Activated T-helper 2 cell treated with anti-CD3 and anti-CD28 coated beads, Interferon-gamma antibody, Interleukin-2, Interleukin-4, amounts not matched to agents 10 μg/mL and 5 μg/mL and 100 μg/mL, durations not matched to agents 14 hours and 24 hours and 36 hours (primary cell): ENCODE results near the gene NUMBL. TPM values are rescaled to one million over a fixed set of nuclear protein-coding genes. Genes with fewer than 3 reads are reported as not detected.

ENCODE experiments used
- total RNA-seq: library from RNA; stranded (reverse); gene quantifications from 2 replicates; pipeline ENCODE4 v1.2.3, GENCODE V29; 2022

NUMBL gene
- total RNA-seq, 1 donor from 2014 or later, result 18.0 TPM

Other genes starting within 250 kb of the NUMBL start
- 12.5 and 13.1 TPM in 2 replicates for gene SERTAD3, start 246.3 kb downstream of the NUMBL start, total RNA-seq
- 10.4 and 11.3 TPM in 2 replicates for gene BLVRB, start 224.9 kb downstream of the NUMBL start, total RNA-seq
- 0.30 and 0.57 TPM in 2 replicates for gene SPTBN4, start 223.7 kb downstream of the NUMBL start, total RNA-seq
- gene SHKBP1, start 113.8 kb downstream of the NUMBL start, total RNA-seq, result 125 and 136 TPM in 2 replicates
- gene LTBP4, start 89.3 kb downstream of the NUMBL start, total RNA-seq, result 101 and 104 TPM in 2 replicates
- gene COQ8B, start 26.2 kb upstream of the NUMBL start, total RNA-seq, result 33.5 and 36.7 TPM in 2 replicates
- gene ITPKC, start 26.5 kb upstream of the NUMBL start, total RNA-seq, result 7.4 and 8.4 TPM in 2 replicates
- 13.2 and 14.2 TPM in 2 replicates for gene ACTMAP, start 59.8 kb upstream of the NUMBL start, total RNA-seq
- gene SNRPA, start 60.6 kb upstream of the NUMBL start, total RNA-seq, result 257 and 267 TPM in 2 replicates
- 0.69 TPM in 1 of 2 replicates, not detected in the other for gene MIA, start 84.9 kb upstream of the NUMBL start, total RNA-seq
- 50.1 and 50.4 TPM in 2 replicates for gene RAB4B, start 87.6 kb upstream of the NUMBL start, total RNA-seq
- gene EGLN2, start 108.5 kb upstream of the NUMBL start, total RNA-seq, result 98.5 and 104 TPM in 2 replicates
- gene CYP2A6, start 159.8 kb upstream of the NUMBL start, total RNA-seq, result not detected in 2 replicates
- gene CYP2A7, start 191.6 kb upstream of the NUMBL start, total RNA-seq, result not detected in 2 replicates